Measurements from ENCODE around the gene DCBLD2.

DNA sequence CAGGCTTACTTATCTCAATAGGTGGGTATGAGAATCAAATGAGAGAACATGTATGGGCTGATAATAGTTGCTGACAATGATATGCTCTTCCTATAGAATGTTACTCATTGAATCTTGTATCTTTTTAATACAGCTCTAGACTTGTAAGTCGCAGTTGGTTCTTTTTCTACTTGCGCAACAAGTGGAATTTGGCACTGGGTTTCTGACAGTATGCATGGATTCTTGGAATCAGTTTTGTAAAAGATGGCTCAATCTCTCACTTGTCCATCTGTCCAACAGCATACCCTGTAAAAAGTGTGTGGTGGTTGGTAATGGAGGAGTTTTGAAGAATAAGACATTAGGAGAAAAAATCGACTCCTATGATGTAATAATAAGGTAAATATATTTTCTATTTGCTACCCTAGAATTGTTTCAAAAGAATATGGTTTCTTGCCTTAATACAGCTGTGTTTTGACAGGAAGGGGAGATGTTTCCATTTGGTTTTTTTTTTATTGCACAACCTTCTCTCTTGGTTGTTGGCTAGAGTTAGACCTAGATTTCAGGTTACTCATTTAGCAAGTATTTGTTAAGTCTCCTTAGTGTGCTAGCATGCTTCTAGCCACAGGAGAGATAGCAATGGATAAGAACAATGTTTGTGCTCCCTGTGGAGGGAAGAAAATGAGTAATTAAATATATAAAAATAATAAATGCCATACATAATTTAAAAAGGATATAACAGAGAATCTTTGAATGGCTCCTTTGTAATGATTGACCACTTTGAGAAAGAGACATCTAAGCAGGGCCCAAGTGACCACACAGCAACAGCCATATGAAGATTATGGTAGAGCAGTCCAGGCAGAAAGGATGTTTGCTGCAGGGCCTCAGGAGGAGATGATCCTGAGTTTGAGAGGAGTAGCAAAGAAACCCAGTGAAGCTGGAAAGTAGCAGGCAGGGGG, 116.6 kb downstream of the DCBLD2 start:
- TF ChIP-seq, protein P1, sequence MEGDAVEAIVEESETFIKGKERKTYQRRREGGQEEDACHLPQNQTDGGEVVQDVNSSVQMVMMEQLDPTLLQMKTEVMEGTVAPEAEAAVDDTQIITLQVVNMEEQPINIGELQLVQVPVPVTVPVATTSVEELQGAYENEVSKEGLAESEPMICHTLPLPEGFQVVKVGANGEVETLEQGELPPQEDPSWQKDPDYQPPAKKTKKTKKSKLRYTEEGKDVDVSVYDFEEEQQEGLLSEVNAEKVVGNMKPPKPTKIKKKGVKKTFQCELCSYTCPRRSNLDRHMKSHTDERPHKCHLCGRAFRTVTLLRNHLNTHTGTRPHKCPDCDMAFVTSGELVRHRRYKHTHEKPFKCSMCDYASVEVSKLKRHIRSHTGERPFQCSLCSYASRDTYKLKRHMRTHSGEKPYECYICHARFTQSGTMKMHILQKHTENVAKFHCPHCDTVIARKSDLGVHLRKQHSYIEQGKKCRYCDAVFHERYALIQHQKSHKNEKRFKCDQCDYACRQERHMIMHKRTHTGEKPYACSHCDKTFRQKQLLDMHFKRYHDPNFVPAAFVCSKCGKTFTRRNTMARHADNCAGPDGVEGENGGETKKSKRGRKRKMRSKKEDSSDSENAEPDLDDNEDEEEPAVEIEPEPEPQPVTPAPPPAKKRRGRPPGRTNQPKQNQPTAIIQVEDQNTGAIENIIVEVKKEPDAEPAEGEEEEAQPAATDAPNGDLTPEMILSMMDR (IDR thresholded peaks at IDR 0.05), result no peak
- TF ChIP-seq POLR2A (IDR thresholded peaks at IDR 0.05), result no peak
